K562 (cell line): ENCODE data around the gene ZMYND15. TPM values are rescaled to one million over a fixed set of nuclear protein-coding genes. Genes with fewer than 3 reads are reported as not detected.

Experiments used
- ATAC-seq: fragments of 200-7000 bp; cut with Tn5 transposase; 3 replicates; pipeline ENCODE4 v1.9.1; 2020; ENCODE audit warnings: moderate library complexity
- BruUV-seq: library from RNA; stranded (reverse); fragments of 400-500 nt; replicated peaks from 2 replicates; lab custom pipeline; 2021; lab: Mats Ljungman, UMichigan
- CTCF ChIA-PET: fragments of 300-600 bp; formaldehyde crosslinking; extraction: SDS; loops from one replicate; lab custom pipeline; 2021; ENCODE audit warnings: low intra/inter-chr PET ratio; lab: Yijun Ruan, JAX
- POLR2A ChIA-PET: fragments of 300-600, 350-650 bp; sonication (Branson Sonifier 250); formaldehyde crosslinking; extraction: SDS; loops from one replicate; lab custom pipeline; 2021; ENCODE audit warnings: antibody characterized with exemption, inconsistent platforms; lab: Yijun Ruan, JAX
- DNase-seq, 4 experiments: peaks; one replicate each; pipeline versions ENCODE4 v3.0.0 to v3.0.0-alpha.2; 2011 to 2018; ENCODE audit warnings: low spot score in 3 of 4, mixed read lengths in 3 of 4; ENCODE audit errors: extremely low read depth in 1 of 4
- FAIRE-seq: peaks from 2 replicates; lab custom pipeline; 2011; peaks lifted over from hg19 to GRCh38; lab: Jason Lieb, UNC
- H2AFZ ChIP-seq: 2 replicates; pipeline ENCODE4 v1.6.0; 2011; ENCODE audit warnings: low read depth, low read length, control low read depth, inconsistent platforms
- H3K27ac ChIP-seq: fragments of 200-600 bp; 3 replicates; pipeline ENCODE4 v1.8.0; 2011; ENCODE audit warnings: low read depth, mild to moderate bottlenecking, control low read depth, inconsistent platforms, low read length, moderate library complexity, mixed read lengths; ENCODE audit errors: extremely low read depth
- H3K27me3 ChIP-seq, 2 experiments: fragments of 300-600 bp in 1 of 2; 2 replicates in 1 of 2; 3 replicates in 1 of 2; pipeline versions ENCODE4 v1.6.0 to v1.8.0; 2011; ENCODE audit warnings: inconsistent platforms in 2 of 2, low read length in 2 of 2, mild to moderate bottlenecking in 1 of 2, mixed read lengths in 1 of 2, moderate library complexity in 1 of 2; ENCODE audit not compliant: control insufficient read depth in 2 of 2, insufficient read depth in 2 of 2
- H3K36me3 ChIP-seq: fragments of 300-600 bp; 3 replicates; pipeline ENCODE4 v1.8.0; 2011; ENCODE audit warnings: mild to moderate bottlenecking, low read length, inconsistent platforms; ENCODE audit not compliant: control insufficient read depth, insufficient read depth
- H3K4me1 ChIP-seq, 2 experiments: fragments of 200-600 bp in 1 of 2; replicated peaks in 1 of 2; 2 replicates in 1 of 2; 3 replicates in 1 of 2; pipeline versions ENCODE4 v1.5.1 to v1.8.0; 2011; ENCODE audit warnings: inconsistent platforms in 2 of 2, low read length in 2 of 2, mild to moderate bottlenecking in 1 of 2, mixed read lengths in 1 of 2, moderate library complexity in 1 of 2; ENCODE audit not compliant: control insufficient read depth in 2 of 2, insufficient read depth in 2 of 2
- H3K4me2 ChIP-seq: 2 replicates; pipeline ENCODE4 v1.6.1; 2011; ENCODE audit warnings: low read length, control low read depth, inconsistent platforms, mixed read lengths; ENCODE audit not compliant: insufficient read depth
- H3K4me3 ChIP-seq: fragments of 200-600 bp; sonication (generic), shearing (Covaris generic); 2 replicates; pipeline ENCODE4 v1.5.1; 2016; ENCODE audit warnings: control low read depth, inconsistent platforms
- H3K79me2 ChIP-seq: fragments of 200-600 bp; 3 replicates; pipeline ENCODE4 v1.8.0; 2011; ENCODE audit warnings: low read length, inconsistent platforms; ENCODE audit not compliant: control insufficient read depth, insufficient read depth
- H3K9ac ChIP-seq, 2 experiments: 2 replicates each; pipeline versions ENCODE4 v1.6.0 to v1.6.1; 2011; ENCODE audit warnings: low read depth in 2 of 2, low read length in 2 of 2, control low read depth in 1 of 2, inconsistent platforms in 1 of 2, mild to moderate bottlenecking in 1 of 2, mixed read lengths in 1 of 2; ENCODE audit not compliant: insufficient read depth in 1 of 2
- H3K9me1 ChIP-seq: one replicate; pipeline ENCODE4 v1.6.0; 2011; ENCODE audit warnings: inconsistent platforms, mild to moderate bottlenecking, low read length, moderate library complexity; ENCODE audit not compliant: control insufficient read depth, insufficient read depth
- H3K9me3 ChIP-seq: replicated peaks from 2 replicates; pipeline ENCODE4 v1.5.1; 2011; ENCODE audit warnings: low read depth, low read length, inconsistent platforms; ENCODE audit not compliant: control insufficient read depth, insufficient read depth
- H4K20me1 ChIP-seq: replicated peaks from 2 replicates; pipeline ENCODE4 v1.6.1; 2011; ENCODE audit warnings: low read length, inconsistent platforms, mixed read lengths; ENCODE audit not compliant: control insufficient read depth, insufficient read depth
- CHD4 ChIP-seq: fragments of 200-600 bp; sonication (generic); IDR thresholded peaks from 3 replicates; pipeline ENCODE4 v1.6.1; 2012; ENCODE audit warnings: low read depth, mild to moderate bottlenecking, mixed read lengths, low read length, inconsistent platforms; ENCODE audit not compliant: insufficient read depth, insufficient replicate concordance, poor library complexity, severe bottlenecking
- FOXM1 ChIP-seq, 2 experiments: fragments of 450-650 bp in 1 of 2; sonication (generic) in 1 of 2; formaldehyde crosslinking in 1 of 2; IDR thresholded peaks; 2 replicates each; pipeline versions ENCODE4 v1.6.1 to v1.9.0; 2017 to 2022; ENCODE audit warnings: low read depth in 2 of 2, mild to moderate bottlenecking in 2 of 2, missing genetic modification reagents in 1 of 2, moderate library complexity in 1 of 2
- MXI1 ChIP-seq: IDR thresholded peaks from 2 replicates; pipeline ENCODE4 v1.6.1; 2011; ENCODE audit warnings: low read depth, mild to moderate bottlenecking, improper control_type of control experiment, low read length
- PRPF4 ChIP-seq: fragments of 200-400 bp; formaldehyde crosslinking; IDR thresholded peaks from one replicate; pipeline ENCODE4 v1.6.1; 2017; ENCODE audit warnings: low read length, low read depth, mild to moderate bottlenecking; ENCODE audit not compliant: insufficient read depth, poor library complexity, severe bottlenecking
- PYGO2 ChIP-seq: fragments of 450-650 bp; IDR thresholded peaks from 2 replicates; pipeline ENCODE4 v1.6.1; 2016; ENCODE audit warnings: mild to moderate bottlenecking, missing genetic modification characterization, moderate library complexity, missing compliant biosample characterization
- ZNF583 ChIP-seq: fragments of 250-450 bp; sonication (Bioruptor Pico); IDR thresholded peaks from 2 replicates; pipeline ENCODE4 v1.4.0; 2020
- WGBS: fragments of 100-300 bp; shearing (Covaris generic); methylation state at CpG from one replicate; pipeline ENCODE4 v1.1.6; 2016; ENCODE audit warnings: low coverage, mixed read lengths; ENCODE audit not compliant: insufficient coverage; ENCODE audit errors: missing lambda C conversion rate; 5-methylcytosine and 5-hydroxymethylcytosine counted together
- in situ Hi-C: fragments of 300-500 bp; cut with MboI; formaldehyde crosslinking; loops from 4 replicates; pipeline ENCODE4 v1.15.0; 2018; ENCODE audit warnings: inconsistent platforms, mixed read lengths
- intact Hi-C: fragments of 100-400 bp; cut with micrococcal nuclease; formaldehyde crosslinking; loops from 2 replicates; pipeline ENCODE4 v1.14.2; 2022
- polyA plus RNA-seq, 8 experiments: library from polyadenylated mRNA; depleted of rRNA in 4 of 8; stranded (reverse) in 5 of 8; unstranded in 3 of 8; fragments of >200 nt; fragmentation: Nextera tagmentation in 2 of 8; fragmentation: Illumina TruSeq in 1 of 8; extraction: Ambion mirVana in 2 of 8; extraction: Trizol in 1 of 8; gene quantifications; 2 replicates each; pipeline versions ENCODE4 v1.2.1 to v1.2.3, GENCODE V29; 2011 to 2014; ENCODE audit warnings: inconsistent platforms in 1 of 8, missing spikeins in 1 of 8
- total RNA-seq, 7 experiments: library from RNA; depleted of rRNA in 6 of 7; stranded (reverse); fragments of >200 nt in 6 of 7; fragmentation: Illumina TruSeq in 2 of 7; extraction: Trizol in 2 of 7; gene quantifications; 2 replicates each; pipeline versions ENCODE4 v1.2.1 to v1.2.3, GENCODE V29; 2011 to 2021; ENCODE audit warnings: low replicate concordance in 1 of 7
- TF ChIP-seq, protein P1 (sequence below): fragments of 450-650 bp; formaldehyde crosslinking; IDR thresholded peaks from 2 replicates; pipeline ENCODE4 v1.4.0; 2020; ENCODE audit warnings: mild to moderate bottlenecking

The ZMYND15 gene
- total and polyA plus RNA-seq, 9 of the 15 experiments (the other 6 are each of a cell fraction or from before 2014, with no cell fraction given) = 0.09 TPM; not detected in 8

DNA sequence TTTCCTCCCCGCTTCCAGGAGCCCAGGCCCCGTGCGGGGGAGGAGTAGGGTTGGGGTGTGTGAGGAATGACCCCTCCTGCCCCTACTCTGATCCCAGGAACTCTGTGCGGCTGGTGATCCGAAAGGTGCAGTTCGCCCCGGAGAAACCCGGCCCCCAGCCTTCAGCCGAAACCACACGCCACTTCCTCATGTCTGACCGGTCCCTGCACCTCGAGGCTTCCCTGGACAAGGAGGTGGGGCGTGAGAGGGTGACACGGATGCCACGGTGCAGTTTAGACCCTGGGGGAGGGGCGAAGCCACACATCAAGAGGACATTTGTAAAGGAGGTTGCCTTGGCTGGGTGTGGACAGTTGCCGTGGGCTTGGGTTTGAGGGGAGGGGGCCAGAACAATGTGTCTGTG, 21.8 kb upstream of the ZMYND15 start:
- Histone ChIP-seq H3K9me3 (no peaks in the 10 kb centered on the region), H3K36me3 (no peaks in the 10 kb centered on the region), H3K9ac (no peak overlapping the region), H3K4me2 (no peak overlapping the region), H2AFZ (no peak overlapping the region), H3K79me2 (no peaks in the 10 kb centered on the region), H3K9me1 (no peaks in the 10 kb centered on the region), H3K4me3 (no peak overlapping the region), H4K20me1 (0 out of 2 replicates have a peak, but pooled peaks cover 3% of the 10 kb centered on the region), H3K27ac (no peak overlapping the region), H3K4me1 (peaks cover 11 to 13% of the 10 kb centered on the region in 2 experiments), H3K27me3 (no peaks in the 10 kb centered on the region)
- POLR2A ChIA-PET = no interaction called here
- no peak for FAIRE-seq
- intact Hi-C loops (no loop called here), in situ Hi-C loops (no loop called here)
- DNase-seq = no peak
- TF ChIP-seq, protein P1, sequence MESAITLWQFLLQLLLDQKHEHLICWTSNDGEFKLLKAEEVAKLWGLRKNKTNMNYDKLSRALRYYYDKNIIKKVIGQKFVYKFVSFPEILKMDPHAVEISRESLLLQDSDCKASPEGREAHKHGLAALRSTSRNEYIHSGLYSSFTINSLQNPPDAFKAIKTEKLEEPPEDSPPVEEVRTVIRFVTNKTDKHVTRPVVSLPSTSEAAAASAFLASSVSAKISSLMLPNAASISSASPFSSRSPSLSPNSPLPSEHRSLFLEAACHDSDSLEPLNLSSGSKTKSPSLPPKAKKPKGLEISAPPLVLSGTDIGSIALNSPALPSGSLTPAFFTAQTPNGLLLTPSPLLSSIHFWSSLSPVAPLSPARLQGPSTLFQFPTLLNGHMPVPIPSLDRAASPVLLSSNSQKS (CRISPR knock-in tag) = no peak
- TF ChIP-seq ZNF583 (CRISPR knock-in tag) (no peak), MXI1 (no peak), PYGO2 (tag) (no peak)
- CTCF ChIA-PET = no interaction called here
- ATAC-seq = no peak
- no TSS peak for BruUV-seq
- WGBS = 72% methylated on average over 13 of the region's 17 CpGs

DNA sequence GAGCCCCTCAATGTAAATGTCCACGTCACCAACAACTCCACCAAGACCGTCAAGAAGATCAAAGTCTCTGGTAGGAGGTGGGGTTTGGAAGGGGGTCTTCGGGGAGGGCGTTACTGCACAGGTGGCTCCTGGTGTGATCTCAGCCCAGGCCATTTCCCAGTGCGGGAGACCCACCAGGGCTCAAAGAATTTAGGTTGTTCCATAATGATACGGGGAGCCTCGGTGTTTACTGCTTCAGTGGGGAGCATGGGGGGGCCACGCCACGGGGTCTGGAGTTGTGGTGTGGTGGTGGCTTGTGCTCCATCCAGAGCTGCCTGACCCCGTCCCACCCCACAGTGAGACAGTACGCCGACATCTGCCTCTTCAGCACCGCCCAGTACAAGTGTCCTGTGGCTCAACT, 21.4 kb upstream of the ZMYND15 start:
- no peak overlapping the region for H3K4me3 ChIP-seq
- WGBS = 91% methylated on average over 10 of the region's 13 CpGs
- intact Hi-C loops (no loop called here), in situ Hi-C loops (no loop called here)
- POLR2A ChIA-PET = no interaction called here
- no peaks in the 10 kb centered on the region for H3K9me1 ChIP-seq
- 0 out of 2 replicates have a peak, but pooled peaks cover 3% of the 10 kb centered on the region for H4K20me1 ChIP-seq
- FAIRE-seq = no peak
- no peak for ATAC-seq
- BruUV-seq = no TSS peak
- no peaks in the 10 kb centered on the region for H3K36me3 ChIP-seq
- peaks cover 11 to 13% of the 10 kb centered on the region in 2 experiments for H3K4me1 ChIP-seq
- H3K9me3 ChIP-seq = no peaks in the 10 kb centered on the region
- H3K27ac ChIP-seq = no peak overlapping the region
- no peak for TF ChIP-seq PRPF4
- no peak for TF ChIP-seq CHD4
- TF ChIP-seq FOXM1 (IDR thresholded peaks at IDR 0.05; ENCODE audit: low read depth) = no peak
- no peak for TF ChIP-seq FOXM1 (CRISPR knock-in tag; IDR thresholded peaks at IDR 0.05; ENCODE audit: low read depth)
- H3K27me3 ChIP-seq = no peaks in the 10 kb centered on the region
- no peak overlapping the region for H2AFZ ChIP-seq
- no peak for DNase-seq
- H3K9ac ChIP-seq = no peak overlapping the region
- H3K4me2 ChIP-seq = no peak overlapping the region
- CTCF ChIA-PET = no interaction called here
- H3K79me2 ChIP-seq = no peaks in the 10 kb centered on the region
